AG04450 (cell line): ENCODE results near the gene CALML5. TPM values are rescaled to one million over a fixed set of nuclear protein-coding genes. Genes with fewer than 3 reads are reported as not detected.

Experiments used
- CTCF ChIA-PET: fragments of 300-600, 350-600 bp; formaldehyde crosslinking; extraction: SDS; loops from one replicate; lab custom pipeline; 2022; ENCODE audit warnings: antibody characterized with exemption, inconsistent platforms; lab: Charles Lee
- POLR2A ChIA-PET: fragments of 350-600 bp; formaldehyde crosslinking; extraction: SDS; loops from one replicate; lab custom pipeline; 2021; ENCODE audit warnings: antibody characterized with exemption, inconsistent platforms; lab: Yijun Ruan, JAX
- DNase-seq: peaks from one replicate; pipeline ENCODE4 v3.0.0-alpha.2; 2011; ENCODE audit warnings: low read depth, low spot score
- H3K27ac ChIP-seq: one replicate; pipeline ENCODE4 v1.5.1; 2012; ENCODE audit warnings: low read depth, low read length, control low read depth
- H3K27me3 ChIP-seq: one replicate; pipeline ENCODE4 v1.6.0; 2012; ENCODE audit warnings: low read length; ENCODE audit not compliant: control insufficient read depth, insufficient read depth
- H3K4me3 ChIP-seq: 2 replicates; pipeline ENCODE4 v1.5.1; 2011; ENCODE audit warnings: mild to moderate bottlenecking, low read depth, low read length, control low read depth
- H3K9me3 ChIP-seq: 2 replicates; pipeline ENCODE4 v1.5.1; 2012; ENCODE audit warnings: low read length; ENCODE audit not compliant: control insufficient read depth, insufficient read depth
- CTCF ChIP-seq: IDR thresholded peaks from 2 replicates; pipeline ENCODE4 v1.5.1; 2011; ENCODE audit warnings: low read depth, low read length, control low read depth, inconsistent platforms
- polyA plus RNA-seq: library from polyadenylated mRNA; depleted of rRNA; stranded (reverse); fragments of >200 nt; gene quantifications from 2 replicates; pipeline ENCODE4 v1.2.3, GENCODE V29; 2011

The CALML5 gene
- polyA plus RNA-seq, 1 experiment, result not detected

GRCh38 chr10:5462841-5463293 is 36.5 kb downstream of the CALML5 start:
- Histone ChIP-seq H3K4me3 (no peak overlapping the region), H3K27ac (no peak overlapping the region), H3K9me3 (no peaks in the 10 kb centered on the region; the same call in 1 of the 2 replicates), H3K27me3 (no peaks in the 10 kb centered on the region)
- ChIA-PET POLR2A (interaction anchor here (0.5 kb wide), 1 partner anchor 159 kb away, joined by 5 read pairs; no protein-coding TSS in a partner anchor), CTCF (interaction anchor here (0.6 to 2.7 kb wide), 4 partner anchors 21 to 167 kb away, joined by 3 to 13 read pairs (median 8); no protein-coding TSS in a partner anchor)
- DNase-seq, result no peak
- no peak for TF ChIP-seq CTCF

- POLR2A ChIA-PET, result interaction anchor here (0.5 to 0.6 kb wide), 2 partner anchors 160 to 351 kb away, joined by 4 to 5 read pairs; partner anchors contain the start of gene GDI2
- H3K9me3 ChIP-seq, result no peaks in the 10 kb centered on the region
- CTCF ChIA-PET, result interaction anchor here (0.6 to 2.7 kb wide), 5 partner anchors 20 to 168 kb away, joined by 4 to 13 read pairs (median 7); no protein-coding TSS in a partner anchor
- no peaks in the 10 kb centered on the region for H3K27me3 ChIP-seq
- TF ChIP-seq CTCF, result no peak
- H3K4me3 ChIP-seq, result no peak overlapping the region
- DNase-seq, result no peak
- H3K27ac ChIP-seq, result no peak overlapping the region
These were observed 37.2 kb downstream of the CALML5 start for GRCh38 chr10:5461914-5462840.

- Histone ChIP-seq H3K27ac (no peak overlapping the region), H3K9me3 (no peaks in the 10 kb centered on the region), H3K4me3 (no peak overlapping the region), H3K27me3 (no peaks in the 10 kb centered on the region)
- CTCF ChIA-PET, result interaction anchor here (0.9 to 1.4 kb wide), 4 partner anchors 9 to 169 kb away, joined by 3 to 9 read pairs (median 5); no protein-coding TSS in a partner anchor
- TF ChIP-seq CTCF, result no peak
- no peak for DNase-seq
- POLR2A ChIA-PET, result no interaction called here
These were observed 38.2 kb downstream of the CALML5 start for GRCh38 chr10:5461203-5461588.

GRCh38 chr10:5460468-5461202 is 38.7 kb downstream of the CALML5 start:
- POLR2A ChIA-PET, result no interaction called here

More at GRCh38 chr10:5460468-5461202, 38.7 kb downstream of the CALML5 start:
- TF ChIP-seq CTCF, result no peak
- DNase-seq, result no peak
- no peaks in the 10 kb centered on the region for H3K27me3 ChIP-seq
- no peak overlapping the region for H3K27ac ChIP-seq
- no peak overlapping the region for H3K4me3 ChIP-seq
- no peaks in the 10 kb centered on the region for H3K9me3 ChIP-seq
- CTCF ChIA-PET, result interaction anchor here (0.9 to 1.4 kb wide), 4 partner anchors 9 to 169 kb away, joined by 3 to 9 read pairs (median 5); no protein-coding TSS in a partner anchor
